ENCODE data around the gene M1AP. TPM values are rescaled to one million over a fixed set of nuclear protein-coding genes. Genes with fewer than 3 reads are reported as not detected.

Gene M1AP, protein sequence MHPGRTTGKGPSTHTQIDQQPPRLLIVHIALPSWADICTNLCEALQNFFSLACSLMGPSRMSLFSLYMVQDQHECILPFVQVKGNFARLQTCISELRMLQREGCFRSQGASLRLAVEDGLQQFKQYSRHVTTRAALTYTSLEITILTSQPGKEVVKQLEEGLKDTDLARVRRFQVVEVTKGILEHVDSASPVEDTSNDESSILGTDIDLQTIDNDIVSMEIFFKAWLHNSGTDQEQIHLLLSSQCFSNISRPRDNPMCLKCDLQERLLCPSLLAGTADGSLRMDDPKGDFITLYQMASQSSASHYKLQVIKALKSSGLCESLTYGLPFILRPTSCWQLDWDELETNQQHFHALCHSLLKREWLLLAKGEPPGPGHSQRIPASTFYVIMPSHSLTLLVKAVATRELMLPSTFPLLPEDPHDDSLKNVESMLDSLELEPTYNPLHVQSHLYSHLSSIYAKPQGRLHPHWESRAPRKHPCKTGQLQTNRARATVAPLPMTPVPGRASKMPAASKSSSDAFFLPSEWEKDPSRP
- total RNA-seq, result 0.18 TPM
- polyA plus RNA-seq (ENCODE audit: insufficient read depth in 1 of 8, insufficient read length in 8 of 8, low replicate concordance in 1 of 8), result under 1 TPM in 6 of 8 donors, not detected in 2; 0.06 to 0.34 (median 0.14) TPM
- long read RNA-seq, donor 1, result 0 reads
- long read RNA-seq, donor 2, result 0 reads
- long read RNA-seq, donor 3, result 0 reads
- long read RNA-seq, donor 4, result 0 reads
- long read RNA-seq, donor 5, result 0 reads
- long read RNA-seq, donor 6, result 0 reads
- long read RNA-seq, donor 7, result 0 reads
- long read RNA-seq, donor 8, result 0 reads
- long read RNA-seq, donor 9, result 0 reads
- long read RNA-seq, donor 10, result 0 reads
- long read RNA-seq, donor 11, result 0 reads

DNA sequence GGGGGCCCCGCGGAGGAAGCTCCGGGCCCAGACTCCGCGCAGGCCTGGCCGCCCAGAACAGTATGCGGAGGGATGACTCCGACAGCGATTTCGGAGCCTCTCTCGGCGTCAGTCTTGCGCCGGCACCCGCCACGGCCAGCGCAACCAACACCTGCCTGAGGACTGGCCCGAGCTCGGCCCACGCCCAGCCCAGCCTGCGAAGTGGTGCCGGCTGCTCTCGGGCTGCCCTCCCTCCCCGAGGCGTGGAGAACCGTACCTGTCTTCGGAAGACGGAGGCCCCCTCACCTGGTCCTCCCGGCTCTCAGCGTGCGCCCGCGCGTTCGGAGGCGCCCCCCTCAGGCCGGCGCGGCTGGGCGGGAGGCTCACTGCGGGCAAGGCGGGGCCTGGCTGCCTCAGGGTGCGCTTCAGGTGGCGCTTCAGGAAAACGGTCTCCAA lies at the start of gene M1AP:
TSS of gene M1AP (minus strand) at position 322 of the 435 bp plus-strand sequence. CDS start 8,055 bp downstream, outside the sequence.
- 4% methylated on average over 31 of the region's 45 CpGs for WGBS (ENCODE audit: insufficient coverage)
- Histone ChIP-seq H3K27me3 (ENCODE audit: control insufficient read depth, insufficient read depth, low read length) (peaks cover 20% of the 10 kb centered on the region), H3K9me3 (replicated peaks; ENCODE audit: control insufficient read depth, low read depth, low read length) (no peaks in the 10 kb centered on the region), H3K4me1 (ENCODE audit: control insufficient read depth, insufficient read depth, low read length) (no peaks in the 10 kb centered on the region), H3K27ac (ENCODE audit: low read length) (no peak within 1 kb of the TSS), H3K36me3 (ENCODE audit: control insufficient read depth, insufficient read depth, low read length) (no peaks in the 10 kb centered on the region), H3K4me3 (ENCODE audit: low read length) (no peak within 1 kb of the TSS)
- no peak for DNase-seq

- H3K27ac ChIP-seq (ENCODE audit: low read length), result no peak overlapping the region
- H3K36me3 ChIP-seq (ENCODE audit: control insufficient read depth, insufficient read depth, low read length), result no peaks in the 10 kb centered on the region
- H3K9me3 ChIP-seq (replicated peaks; ENCODE audit: control insufficient read depth, low read depth, low read length), result no peaks in the 10 kb centered on the region
- WGBS (ENCODE audit: insufficient coverage), result no CpG with 5 or more reads among the region's 2 CpGs
- no peak for DNase-seq
- peaks cover 3% of the 10 kb centered on the region for H3K27me3 ChIP-seq (ENCODE audit: control insufficient read depth, insufficient read depth, low read length)
- H3K4me3 ChIP-seq (ENCODE audit: low read length), result no peak overlapping the region
- H3K4me1 ChIP-seq (ENCODE audit: control insufficient read depth, insufficient read depth, low read length), result no peaks in the 10 kb centered on the region
Measured at GRCh38 chr2:74696829-74697228, 48.7 kb upstream of the M1AP start.

DNA sequence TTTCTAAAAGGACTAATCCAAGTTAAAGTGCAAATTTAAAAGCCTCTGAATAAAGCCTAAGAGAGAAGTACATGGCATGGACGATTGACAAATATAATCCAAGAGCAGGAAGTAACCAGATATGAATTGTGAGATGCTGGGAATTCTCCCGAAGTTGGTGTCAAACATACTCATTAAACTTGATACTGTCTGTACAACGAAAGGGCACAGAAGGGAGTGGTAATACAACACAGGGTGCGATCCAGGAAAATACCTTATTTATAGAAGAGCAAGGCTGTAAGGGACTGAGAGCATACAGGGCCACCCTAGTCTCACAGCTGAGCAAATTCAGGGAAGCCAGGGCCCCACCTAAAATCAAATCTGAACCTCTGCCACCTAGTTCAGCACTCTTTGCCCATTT lies 47.5 kb upstream of the M1AP start:
- H3K9me3 ChIP-seq (replicated peaks; ENCODE audit: control insufficient read depth, low read depth, low read length), result no peaks in the 10 kb centered on the region
- H3K27me3 ChIP-seq (ENCODE audit: control insufficient read depth, insufficient read depth, low read length), result no peaks in the 10 kb centered on the region
- H3K4me1 ChIP-seq (ENCODE audit: control insufficient read depth, insufficient read depth, low read length), result no peaks in the 10 kb centered on the region
- no peak overlapping the region for H3K4me3 ChIP-seq (ENCODE audit: low read length)
- H3K27ac ChIP-seq (ENCODE audit: low read length), result no peak overlapping the region
- H3K36me3 ChIP-seq (ENCODE audit: control insufficient read depth, insufficient read depth, low read length), result no peaks in the 10 kb centered on the region
- WGBS (ENCODE audit: insufficient coverage), result no CpG with 5 or more reads among the region's 4 CpGs
- no peak for DNase-seq

DNA sequence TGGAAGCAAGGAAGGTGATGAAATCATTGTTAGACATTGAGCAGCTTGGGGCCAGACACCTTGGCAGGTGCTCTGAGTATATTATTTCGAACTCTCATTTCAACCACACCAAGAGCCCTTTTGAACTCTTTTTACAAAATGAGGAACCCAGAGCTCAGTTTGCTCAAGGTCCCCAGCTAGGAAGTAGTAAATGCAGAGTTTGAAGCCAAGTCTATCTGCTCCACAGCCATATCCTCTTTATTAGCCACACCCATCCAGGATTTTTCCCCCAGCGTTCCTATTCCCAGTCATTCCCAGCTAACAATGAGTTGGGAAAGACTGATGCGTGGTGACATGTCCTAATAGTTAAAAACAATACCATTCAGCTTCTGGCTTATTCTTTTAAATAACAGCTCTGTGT lies 46.2 kb upstream of the M1AP start:
- H3K4me1 ChIP-seq (ENCODE audit: control insufficient read depth, insufficient read depth, low read length), result no peaks in the 10 kb centered on the region
- no peak for DNase-seq
- no peak overlapping the region for H3K4me3 ChIP-seq (ENCODE audit: low read length)
- no peaks in the 10 kb centered on the region for H3K27me3 ChIP-seq (ENCODE audit: control insufficient read depth, insufficient read depth, low read length)
- H3K9me3 ChIP-seq (replicated peaks; ENCODE audit: control insufficient read depth, low read depth, low read length), result no peaks in the 10 kb centered on the region
- no peaks in the 10 kb centered on the region for H3K36me3 ChIP-seq (ENCODE audit: control insufficient read depth, insufficient read depth, low read length)
- H3K27ac ChIP-seq (ENCODE audit: low read length), result no peak overlapping the region
- WGBS (ENCODE audit: insufficient coverage), result no CpG with 5 or more reads among the region's 3 CpGs

DNA sequence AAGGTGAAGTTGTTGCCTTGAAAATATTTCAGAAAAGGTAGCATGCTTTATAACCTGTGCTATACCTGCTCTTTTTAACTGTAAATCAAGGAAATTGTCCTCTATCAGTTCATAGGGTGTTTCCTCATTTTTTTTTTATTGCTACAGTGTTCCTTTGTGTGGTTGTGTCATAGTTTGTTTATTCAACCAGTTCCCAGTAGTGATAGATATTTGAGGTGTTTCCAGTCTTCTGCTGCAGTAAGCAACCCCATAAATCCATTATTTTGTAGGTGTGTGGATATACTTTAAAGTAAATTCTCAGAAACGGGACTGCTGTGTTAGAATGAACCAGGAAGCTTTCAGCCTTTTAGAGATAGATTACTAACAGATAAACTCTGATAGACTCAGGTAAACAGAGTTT lies 45.5 kb upstream of the M1AP start:
- Histone ChIP-seq H3K4me3 (ENCODE audit: low read length) (no peak overlapping the region), H3K27me3 (ENCODE audit: control insufficient read depth, insufficient read depth, low read length) (no peaks in the 10 kb centered on the region), H3K27ac (ENCODE audit: low read length) (no peak overlapping the region), H3K4me1 (ENCODE audit: control insufficient read depth, insufficient read depth, low read length) (no peaks in the 10 kb centered on the region), H3K36me3 (ENCODE audit: control insufficient read depth, insufficient read depth, low read length) (no peaks in the 10 kb centered on the region), H3K9me3 (replicated peaks; ENCODE audit: control insufficient read depth, low read depth, low read length) (no peaks in the 10 kb centered on the region)
- WGBS (ENCODE audit: insufficient coverage), result no CpG with 5 or more reads among the region's 1 CpG
- DNase-seq, result no peak

DNA sequence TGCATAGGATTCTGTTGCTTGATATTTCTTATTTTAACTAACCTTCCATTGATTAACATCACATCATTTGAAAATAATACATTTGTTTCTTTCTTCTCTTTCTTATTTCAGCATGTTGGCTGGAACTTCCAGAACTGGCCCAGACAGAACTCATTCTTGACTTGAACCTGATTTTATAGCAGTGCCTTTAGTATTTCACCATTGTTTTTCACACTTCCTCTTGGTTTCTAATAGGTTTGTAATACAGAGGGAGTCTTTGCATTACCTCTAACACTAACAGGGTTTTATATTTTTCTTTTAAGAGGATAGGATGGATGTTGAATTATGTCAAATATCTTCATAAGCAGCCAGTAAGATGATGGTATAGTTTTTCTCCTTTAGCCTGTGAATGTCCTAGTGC lies 45.1 kb upstream of the M1AP start:
- Histone ChIP-seq H3K36me3 (ENCODE audit: control insufficient read depth, insufficient read depth, low read length) (no peaks in the 10 kb centered on the region), H3K9me3 (replicated peaks; ENCODE audit: control insufficient read depth, low read depth, low read length) (no peaks in the 10 kb centered on the region), H3K27ac (ENCODE audit: low read length) (no peak overlapping the region)

GRCh38 chr2:74691929-74692328 lies 43.8 kb upstream of the M1AP start:
- H3K4me3 ChIP-seq (ENCODE audit: low read length), result no peak overlapping the region
- 82% methylated on average over 4 of the region's 5 CpGs for WGBS (ENCODE audit: insufficient coverage)
- DNase-seq, result no peak
- no peaks in the 10 kb centered on the region for H3K36me3 ChIP-seq (ENCODE audit: control insufficient read depth, insufficient read depth, low read length)
- H3K27me3 ChIP-seq (ENCODE audit: control insufficient read depth, insufficient read depth, low read length), result no peaks in the 10 kb centered on the region
- H3K9me3 ChIP-seq (replicated peaks; ENCODE audit: control insufficient read depth, low read depth, low read length), result no peaks in the 10 kb centered on the region
- H3K4me1 ChIP-seq (ENCODE audit: control insufficient read depth, insufficient read depth, low read length), result no peaks in the 10 kb centered on the region
- no peak overlapping the region for H3K27ac ChIP-seq (ENCODE audit: low read length)

More for the DNA sequence above, 45.1 kb upstream of the M1AP start:
- Histone ChIP-seq H3K4me3 (ENCODE audit: low read length) (no peak overlapping the region), H3K4me1 (ENCODE audit: control insufficient read depth, insufficient read depth, low read length) (no peaks in the 10 kb centered on the region), H3K27me3 (ENCODE audit: control insufficient read depth, insufficient read depth, low read length) (no peaks in the 10 kb centered on the region)
- no peak for DNase-seq

DNA sequence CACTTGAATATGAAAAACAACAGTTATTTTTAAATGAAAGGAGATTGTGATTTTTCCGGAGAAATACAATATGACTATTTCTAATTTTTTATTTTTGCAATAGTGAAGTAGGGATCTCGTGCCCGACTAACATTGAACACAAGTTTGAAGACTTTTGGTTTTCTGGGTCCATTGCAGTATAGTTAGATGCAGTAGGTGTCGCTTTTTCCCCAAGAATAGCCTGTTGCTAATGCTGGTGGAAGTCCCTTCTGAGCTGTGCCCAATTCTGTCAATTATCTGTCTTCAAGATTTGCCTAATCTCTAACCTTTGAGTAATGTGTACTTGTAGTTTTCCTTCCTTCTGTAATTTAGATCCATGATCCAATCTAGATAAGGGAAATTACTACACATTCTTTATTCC lies 42.4 kb upstream of the M1AP start:
- no peak overlapping the region for H3K4me3 ChIP-seq (ENCODE audit: low read length)
- peak; percentile 61 for DNase-seq
- no CpG with 5 or more reads among the region's 4 CpGs for WGBS (ENCODE audit: insufficient coverage)
- H3K36me3 ChIP-seq (ENCODE audit: control insufficient read depth, insufficient read depth, low read length), result no peaks in the 10 kb centered on the region
- no peaks in the 10 kb centered on the region for H3K4me1 ChIP-seq (ENCODE audit: control insufficient read depth, insufficient read depth, low read length)
- H3K27me3 ChIP-seq (ENCODE audit: control insufficient read depth, insufficient read depth, low read length), result no peaks in the 10 kb centered on the region
- no peak overlapping the region for H3K27ac ChIP-seq (ENCODE audit: low read length)
- no peaks in the 10 kb centered on the region for H3K9me3 ChIP-seq (replicated peaks; ENCODE audit: control insufficient read depth, low read depth, low read length)

DNA sequence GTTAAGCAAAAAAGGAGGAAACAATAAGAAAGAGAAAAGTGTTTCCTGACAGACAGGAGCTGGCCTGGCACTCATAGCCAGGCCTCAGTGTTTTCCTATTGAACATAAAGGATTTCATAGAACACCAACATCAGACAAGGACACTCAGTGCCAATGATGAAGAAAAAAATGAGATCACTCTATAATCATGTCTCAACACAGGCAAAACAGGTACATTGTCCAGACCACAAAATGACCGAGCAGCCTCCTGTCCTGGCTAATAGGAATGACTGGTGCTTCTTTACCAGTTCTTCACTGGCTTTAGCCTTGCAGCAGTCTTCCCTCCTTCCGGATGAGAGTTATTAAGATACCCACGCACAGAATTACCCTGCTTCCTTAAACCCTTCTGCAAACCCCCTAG lies 41.5 kb upstream of the M1AP start:
- Histone ChIP-seq H3K27ac (ENCODE audit: low read length) (no peak overlapping the region), H3K27me3 (ENCODE audit: control insufficient read depth, insufficient read depth, low read length) (no peaks in the 10 kb centered on the region), H3K9me3 (replicated peaks; ENCODE audit: control insufficient read depth, low read depth, low read length) (no peaks in the 10 kb centered on the region), H3K36me3 (ENCODE audit: control insufficient read depth, insufficient read depth, low read length) (no peaks in the 10 kb centered on the region), H3K4me3 (ENCODE audit: low read length) (no peak overlapping the region), H3K4me1 (ENCODE audit: control insufficient read depth, insufficient read depth, low read length) (no peaks in the 10 kb centered on the region)
- 60% methylated on average over 2 of the region's 3 CpGs for whole genome bisulfite sequencing (ENCODE audit: insufficient coverage)
- DNase-seq, result no peak

- Histone ChIP-seq H3K27me3 (ENCODE audit: control insufficient read depth, insufficient read depth, low read length) (no peaks in the 10 kb centered on the region), H3K9me3 (replicated peaks; ENCODE audit: control insufficient read depth, low read depth, low read length) (no peaks in the 10 kb centered on the region), H3K36me3 (ENCODE audit: control insufficient read depth, insufficient read depth, low read length) (no peaks in the 10 kb centered on the region), H3K4me3 (ENCODE audit: low read length) (no peak overlapping the region), H3K27ac (ENCODE audit: low read length) (no peak overlapping the region), H3K4me1 (ENCODE audit: control insufficient read depth, insufficient read depth, low read length) (no peaks in the 10 kb centered on the region)
- no CpG with 5 or more reads among the region's 1 CpG for WGBS (ENCODE audit: insufficient coverage)
- no peak for DNase-seq
Measured at GRCh38 chr2:74688881-74689280, 40.8 kb upstream of the M1AP start.

All from muscle of leg (tissue), 16 donors.